ENCODE results near the gene RAB27B.
"Not testable (repeated sequence)": the region's sequence is repeated elsewhere in the genome, so short reads cannot be mapped to it uniquely, and the experiment has no call there.

Gene RAB27B

GRCh38 chr18:54828281-54828881 lies at the start of gene RAB27B:
Gene RAB27B, plus strand, starts transcription at chr18:54828477. Its CDS starts 49,109 bp downstream, at chr18:54877586.
- DNase-seq (ENCODE audit: low read depth, low spot score) = peak; percentile 75

DNA sequence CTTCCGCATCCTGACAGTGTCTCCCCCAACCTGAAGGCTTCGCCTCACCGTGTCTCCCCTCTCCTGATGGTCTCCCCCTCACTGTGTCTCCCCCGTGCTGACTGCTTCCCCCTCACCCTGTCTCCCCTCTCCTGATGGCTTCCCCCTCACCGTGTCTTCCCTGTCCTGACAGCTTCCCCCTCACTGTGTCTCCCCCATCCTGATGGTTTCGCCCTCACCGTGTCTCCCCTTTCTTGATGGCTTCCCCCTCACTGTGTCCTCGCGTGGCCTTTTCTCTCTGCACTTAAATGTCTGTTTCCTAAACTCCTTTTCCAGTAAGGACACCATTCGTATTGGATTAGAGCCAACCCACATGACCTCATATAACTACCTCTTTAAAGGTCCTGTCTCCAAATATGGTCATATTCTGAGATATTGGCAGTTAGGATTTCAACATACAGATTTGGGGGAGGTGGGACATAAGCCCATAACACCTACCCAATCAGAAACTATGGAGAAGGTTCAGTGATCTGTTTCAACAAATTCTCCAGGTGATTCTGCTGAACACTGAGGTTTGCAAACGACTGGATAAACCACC lies 47.9 kb upstream of the RAB27B start:
- DNase-seq (ENCODE audit: low read depth, low spot score) = no peak

GRCh38 chr18:54780970-54781369 lies 47.3 kb upstream of the RAB27B start:
- no peak for DNase-seq (ENCODE audit: low read depth, low spot score)

DNA sequence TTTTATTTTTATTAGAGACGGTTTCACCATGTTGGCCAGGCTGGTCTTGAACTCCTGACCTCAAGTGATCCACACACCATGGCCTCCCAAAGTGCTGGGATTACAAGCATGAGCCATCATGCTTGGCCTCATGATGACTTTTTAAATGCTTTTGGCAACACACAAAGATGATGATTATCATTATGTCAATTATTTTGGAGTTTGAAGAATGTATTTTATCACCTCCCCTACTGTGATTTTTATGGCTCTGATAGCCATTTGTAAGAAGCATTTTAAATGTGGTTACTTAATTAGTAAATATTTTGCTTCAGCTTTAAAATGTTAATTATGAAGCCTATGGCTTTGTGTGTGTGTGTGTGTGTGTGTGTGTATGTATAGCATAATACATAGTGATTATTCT lies 45.1 kb upstream of the RAB27B start:
- DNase-seq (ENCODE audit: low read depth, low spot score) = no peak

GRCh38 chr18:54786206-54786605 lies 42.1 kb upstream of the RAB27B start:
- DNase-seq (ENCODE audit: low read depth, low spot score) = no peak

DNA sequence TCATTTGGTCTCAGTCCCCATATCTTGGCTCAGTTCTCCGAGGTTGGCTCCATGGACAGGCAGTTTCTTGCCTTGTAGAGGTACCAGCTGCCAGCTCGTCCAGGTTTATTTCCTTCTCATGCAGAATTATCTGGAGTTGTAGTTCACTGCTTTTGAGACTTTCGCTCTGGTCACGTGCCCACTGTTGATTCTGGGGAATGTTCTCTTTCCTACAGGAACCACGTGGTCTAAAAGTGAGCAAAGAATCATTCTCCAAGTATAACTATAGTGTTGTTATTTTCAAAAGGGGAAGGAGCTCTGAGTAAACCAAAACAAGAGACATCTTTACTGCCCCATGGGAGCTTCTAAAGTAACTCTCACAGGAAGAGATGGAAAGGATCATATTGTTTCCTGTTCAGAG lies 41.2 kb upstream of the RAB27B start:
- no peak for DNase-seq (ENCODE audit: low read depth, low spot score)

DNA sequence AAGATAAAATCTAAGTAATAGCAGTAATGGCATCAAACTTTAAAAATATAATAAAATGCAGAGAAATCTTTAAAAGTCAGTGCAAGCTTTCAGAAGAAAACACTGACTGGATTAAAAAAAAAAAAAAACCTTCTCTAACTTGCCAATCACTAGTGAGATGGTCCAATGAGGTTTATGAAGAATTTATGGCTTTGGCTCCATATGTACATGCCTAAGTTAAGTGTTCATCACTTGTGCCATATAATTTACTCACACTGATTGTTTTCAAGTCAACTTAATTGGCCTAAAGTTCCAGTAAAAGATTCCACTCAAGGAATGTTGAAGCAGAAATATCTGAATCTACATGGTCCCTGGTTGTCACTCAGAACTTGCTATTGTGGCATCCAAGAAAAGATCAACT lies 40.7 kb upstream of the RAB27B start:
- DNase-seq (ENCODE audit: low read depth, low spot score) = no peak

DNA sequence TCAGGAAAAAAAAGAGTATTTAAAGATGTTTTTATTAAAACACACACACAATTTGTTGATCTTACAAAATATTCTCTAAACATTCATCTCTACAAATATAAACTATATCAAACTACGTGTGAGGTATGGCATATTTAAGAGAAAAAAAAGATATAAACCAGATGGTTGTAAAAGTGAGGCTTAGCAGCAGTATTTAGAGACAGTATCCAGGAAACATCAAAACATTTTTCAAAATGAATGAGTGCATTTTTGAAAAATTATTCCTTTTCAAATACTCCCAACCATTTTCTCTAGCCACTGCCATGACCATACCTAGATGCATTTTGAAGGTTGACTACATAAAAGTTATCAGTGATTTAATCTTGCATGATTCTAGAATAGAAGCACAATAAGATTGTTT lies 38.2 kb upstream of the RAB27B start:
- no peak for DNase-seq (ENCODE audit: low read depth, low spot score)

- no peak for DNase-seq (ENCODE audit: low read depth, low spot score)
Measured at GRCh38 chr18:54791657-54792056, 36.6 kb upstream of the RAB27B start.

DNA sequence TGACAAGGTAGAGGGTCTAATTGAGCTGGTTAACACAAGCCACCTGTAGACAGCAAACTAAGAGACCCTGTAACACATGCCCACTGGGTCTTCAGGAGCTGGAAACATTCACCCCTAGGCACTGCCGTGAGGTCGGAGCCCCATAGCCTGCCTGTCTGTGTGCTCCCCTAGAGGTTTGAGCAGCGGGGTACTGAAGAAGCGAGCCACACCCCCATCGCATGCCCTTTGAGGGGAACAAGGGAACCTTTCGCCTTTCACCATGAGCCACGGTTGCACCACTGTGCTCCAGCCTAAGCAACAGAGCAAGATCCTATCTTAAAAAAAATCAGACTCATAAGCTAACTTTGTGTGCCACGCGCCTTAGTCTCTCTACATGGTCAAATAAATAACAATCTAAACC lies 36.2 kb upstream of the RAB27B start:
- DNase-seq (ENCODE audit: low read depth, low spot score) = no peak

- no peak for DNase-seq (ENCODE audit: low read depth, low spot score)
Measured at GRCh38 chr18:54794823-54795222, 33.5 kb upstream of the RAB27B start.

- DNase-seq (ENCODE audit: low read depth, low spot score) = no peak
Measured at GRCh38 chr18:54798186-54798585, 30.1 kb upstream of the RAB27B start.

DNA sequence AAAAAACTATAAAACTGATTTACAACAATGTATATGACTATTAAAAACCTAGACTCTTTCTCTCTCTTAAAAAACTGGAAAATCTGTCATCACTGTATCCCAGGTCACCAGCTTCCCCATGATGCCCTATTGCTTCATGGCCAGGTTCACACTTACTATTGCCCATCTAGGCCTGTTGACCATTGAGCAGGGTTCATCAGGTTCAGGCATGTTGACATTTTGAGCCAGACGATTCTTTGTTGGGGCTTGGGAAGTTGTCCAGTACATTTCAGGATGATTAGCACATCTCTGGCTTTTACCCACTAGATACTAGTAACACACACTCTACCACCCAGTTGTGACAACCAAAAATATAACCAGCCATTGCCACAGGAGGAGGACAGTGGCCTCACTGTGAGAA lies 26.9 kb upstream of the RAB27B start:
- DNase-seq (ENCODE audit: low read depth, low spot score) = no peak

DNA sequence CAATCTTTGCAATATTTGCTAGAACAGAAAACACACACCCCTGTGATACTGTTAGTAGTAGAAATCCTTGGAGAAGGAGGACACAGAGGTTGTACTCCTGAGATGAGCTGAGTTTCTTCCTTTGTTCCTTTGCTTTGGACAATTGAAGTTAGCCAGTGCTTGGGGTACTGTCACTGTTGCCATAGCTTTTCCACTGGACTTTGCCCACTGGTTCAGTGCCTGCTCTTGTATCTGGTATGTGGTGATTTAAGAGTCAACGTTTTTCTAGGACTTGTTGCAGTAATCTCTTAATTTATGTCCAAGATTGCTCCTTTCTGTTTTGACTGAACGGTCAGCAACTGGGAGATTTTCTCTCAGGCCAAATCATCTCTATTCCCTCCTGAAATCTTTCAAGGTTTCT lies 26.1 kb upstream of the RAB27B start:
- DNase-seq (ENCODE audit: low read depth, low spot score) = no peak

DNA sequence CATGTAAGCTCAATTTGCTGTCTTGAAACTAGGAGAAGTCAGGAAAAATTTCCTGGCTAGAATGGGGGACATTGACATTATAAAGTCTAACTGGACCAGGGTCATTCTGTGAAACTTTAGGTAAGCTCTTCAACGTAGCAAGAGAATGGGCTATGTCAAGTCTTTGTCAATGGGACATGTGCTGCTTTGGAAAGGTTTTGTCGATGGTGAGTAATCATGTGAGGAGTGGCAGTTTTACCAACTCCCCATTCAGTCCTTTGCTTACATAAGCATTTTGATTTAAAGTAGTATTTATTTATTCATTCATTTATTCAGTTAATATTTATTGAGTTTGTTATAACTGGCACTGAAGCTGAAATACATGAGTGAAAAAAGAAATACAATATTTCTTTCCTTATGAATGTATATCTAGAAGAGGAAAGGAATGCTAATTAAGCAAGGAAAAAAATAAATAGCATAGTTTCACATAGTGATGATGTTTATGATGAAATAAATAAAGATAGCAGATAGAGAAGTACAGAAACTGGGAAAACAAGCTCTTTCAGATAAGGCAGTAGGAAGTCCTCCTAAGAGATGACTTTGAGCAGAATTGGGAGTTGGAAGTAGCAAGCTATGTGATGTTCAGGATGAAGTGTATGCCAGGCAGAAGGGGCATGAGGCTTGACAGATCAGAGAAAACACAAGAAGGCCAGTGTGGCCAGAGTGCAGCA lies 25.4 kb upstream of the RAB27B start:
- no peak for DNase-seq (ENCODE audit: low read depth, low spot score)

- DNase-seq (ENCODE audit: low read depth, low spot score) = no peak
Measured at GRCh38 chr18:54805571-54806334, 22.5 kb upstream of the RAB27B start.

GRCh38 chr18:54806526-54806925 lies 21.8 kb upstream of the RAB27B start:
- no peak for DNase-seq (ENCODE audit: low read depth, low spot score)

DNA sequence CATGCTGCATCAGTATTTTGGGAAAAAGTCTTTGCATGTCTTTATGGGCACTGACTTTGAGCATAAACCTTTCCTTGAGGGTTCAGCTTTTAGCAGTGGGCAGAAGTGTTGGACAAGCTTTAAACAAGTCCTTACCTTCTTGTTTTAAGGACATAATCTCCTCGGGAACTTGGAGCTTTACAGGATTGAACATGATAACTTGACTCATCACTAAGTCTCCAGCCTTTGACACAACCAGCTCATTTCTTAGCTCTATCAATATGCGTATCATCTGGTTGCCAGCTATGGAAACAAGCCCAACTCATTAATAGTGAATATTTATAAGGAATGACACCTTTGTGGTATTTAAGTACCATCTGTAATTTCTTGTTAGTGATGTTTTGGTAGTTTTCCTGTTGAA lies 21.0 kb upstream of the RAB27B start:
- no peak for DNase-seq (ENCODE audit: low read depth, low spot score)

- DNase-seq (ENCODE audit: low read depth, low spot score) = not testable (repeated sequence)
Measured at GRCh38 chr18:54810662-54811061, 17.6 kb upstream of the RAB27B start.

DNA sequence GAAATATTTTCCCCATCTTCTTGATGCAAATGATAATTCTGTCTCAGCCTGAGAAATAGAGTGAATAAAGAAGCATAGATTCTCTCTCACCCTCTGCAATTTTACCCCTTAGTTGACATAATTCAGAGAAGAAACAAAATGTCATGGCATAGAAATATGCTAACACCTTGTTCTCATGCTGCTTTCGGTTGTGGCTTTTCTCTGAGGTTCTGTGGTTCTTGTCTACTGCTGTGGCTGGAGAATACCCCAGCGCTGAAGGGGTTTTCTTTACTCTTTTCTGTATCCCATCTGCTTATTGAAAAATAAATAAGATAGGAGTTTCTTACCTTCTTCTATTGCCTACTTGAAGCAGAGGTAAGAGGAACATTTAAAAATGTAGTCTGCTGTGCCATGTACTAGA lies 15.4 kb upstream of the RAB27B start:
- no peak for DNase-seq (ENCODE audit: low read depth, low spot score)

DNA sequence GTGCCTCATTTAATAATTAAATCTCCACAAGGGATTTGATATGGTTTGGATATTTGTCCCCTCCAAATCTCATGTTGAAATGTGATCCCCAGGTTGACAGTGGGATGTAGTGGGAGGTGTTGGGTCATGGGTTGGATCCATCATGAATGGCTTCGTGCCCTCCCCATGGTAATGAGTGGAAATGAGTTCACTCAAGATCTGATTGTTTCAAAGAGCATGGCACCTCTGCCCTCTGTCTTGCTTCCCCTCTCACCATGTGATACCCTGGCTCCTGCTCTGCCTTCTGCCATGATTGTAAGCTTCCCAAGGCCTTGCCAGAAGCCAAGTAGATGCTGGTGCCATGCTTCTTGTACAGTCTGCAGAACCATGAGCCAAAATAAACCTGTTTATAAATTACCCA lies 15.0 kb upstream of the RAB27B start:
- DNase-seq (ENCODE audit: low read depth, low spot score) = no peak

DNA sequence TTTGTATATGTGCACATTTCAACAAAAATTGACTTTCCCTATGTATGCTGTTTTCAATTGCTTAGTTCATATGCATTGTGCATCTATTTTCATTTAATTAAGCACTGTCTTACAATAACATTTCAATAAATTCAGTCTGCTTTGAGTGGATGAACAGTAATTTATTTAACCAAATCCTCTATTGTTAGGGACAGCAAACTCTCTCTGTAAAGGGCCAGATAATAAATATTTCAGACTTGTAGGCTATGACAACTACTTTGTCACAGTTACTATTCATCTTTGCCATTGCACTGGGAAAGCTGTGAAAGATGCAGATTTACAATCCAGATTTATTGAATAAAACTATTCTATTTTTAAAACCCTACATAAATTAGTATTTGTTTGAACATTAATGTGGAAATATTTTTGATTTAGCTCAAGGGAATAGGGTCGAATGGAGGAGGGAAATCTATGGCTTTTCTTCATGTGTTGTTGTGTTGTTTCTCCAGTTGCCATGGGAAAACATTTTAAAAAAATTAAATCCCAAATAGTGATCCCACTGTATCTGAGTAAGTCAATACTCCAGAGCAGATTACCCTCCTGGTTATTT lies 14.2 kb upstream of the RAB27B start:
- no peak for DNase-seq (ENCODE audit: low read depth, low spot score)

Data from iPS DF 19.7 (cell line).